Astrocyte of the cerebellum (primary cell): Measurements from ENCODE around the gene PLOD1.
A peak's percentile ranks its signal among the peaks of the same experiment; 100 is the strongest.

Source experiments
- DNase-seq: peaks from one replicate; pipeline ENCODE4 v3.0.0-alpha.2; 2011; ENCODE audit warnings: low read depth
- H3K4me3 ChIP-seq: 2 replicates; pipeline ENCODE4 v1.5.1; 2011; ENCODE audit warnings: mild to moderate bottlenecking, low read depth, low read length, moderate library complexity
- in situ Hi-C: cut with HindIII; loops from 2 replicates; pipeline ENCODE4 v1.10.0; 2017; ENCODE audit warnings: low sequenced_read_pairs
- TF ChIP-seq, protein P1 (sequence below): IDR thresholded peaks from 2 replicates; pipeline ENCODE4 v1.5.1; 2012; ENCODE audit warnings: low read length, low read depth, moderate library complexity, mild to moderate bottlenecking; ENCODE audit errors: missing control alignments

PLOD1 gene

DNA sequence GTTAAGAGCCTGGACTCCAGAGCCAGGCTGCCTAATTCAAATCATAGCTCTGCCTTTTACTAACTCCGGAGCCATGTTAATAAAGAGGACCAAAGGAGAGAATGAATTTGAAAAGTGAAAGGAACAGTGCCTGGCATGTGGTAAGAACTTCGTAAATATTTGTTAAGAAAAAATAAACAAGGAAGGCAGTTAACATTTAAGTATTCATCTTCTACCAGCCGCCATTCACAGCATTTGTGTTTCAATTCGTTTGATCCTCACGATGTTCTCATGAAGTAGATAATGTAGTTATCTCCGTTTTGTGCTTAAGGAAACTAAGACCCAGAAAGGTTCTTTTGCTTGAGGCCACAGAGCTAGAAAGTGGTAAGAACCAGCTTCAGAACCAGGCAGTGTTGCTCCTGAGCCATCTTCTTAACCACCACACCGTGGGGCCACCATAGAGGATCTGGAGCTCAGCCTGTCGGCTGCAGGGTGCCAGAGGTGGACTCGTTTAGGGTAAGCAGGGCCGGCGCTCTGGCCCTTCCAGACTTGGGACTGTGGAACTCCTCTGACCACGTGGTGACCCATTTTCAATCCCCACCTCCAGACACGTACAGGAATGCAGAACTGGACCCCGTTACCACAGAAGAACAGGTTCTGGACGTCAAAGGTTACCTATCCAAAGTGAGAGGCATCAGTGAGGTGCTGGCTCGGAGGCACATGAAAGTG lies 57.6 kb downstream of the PLOD1 start:
- DNase-seq = no peak
- in situ Hi-C loops = no loop called here
- TF ChIP-seq, protein P1, sequence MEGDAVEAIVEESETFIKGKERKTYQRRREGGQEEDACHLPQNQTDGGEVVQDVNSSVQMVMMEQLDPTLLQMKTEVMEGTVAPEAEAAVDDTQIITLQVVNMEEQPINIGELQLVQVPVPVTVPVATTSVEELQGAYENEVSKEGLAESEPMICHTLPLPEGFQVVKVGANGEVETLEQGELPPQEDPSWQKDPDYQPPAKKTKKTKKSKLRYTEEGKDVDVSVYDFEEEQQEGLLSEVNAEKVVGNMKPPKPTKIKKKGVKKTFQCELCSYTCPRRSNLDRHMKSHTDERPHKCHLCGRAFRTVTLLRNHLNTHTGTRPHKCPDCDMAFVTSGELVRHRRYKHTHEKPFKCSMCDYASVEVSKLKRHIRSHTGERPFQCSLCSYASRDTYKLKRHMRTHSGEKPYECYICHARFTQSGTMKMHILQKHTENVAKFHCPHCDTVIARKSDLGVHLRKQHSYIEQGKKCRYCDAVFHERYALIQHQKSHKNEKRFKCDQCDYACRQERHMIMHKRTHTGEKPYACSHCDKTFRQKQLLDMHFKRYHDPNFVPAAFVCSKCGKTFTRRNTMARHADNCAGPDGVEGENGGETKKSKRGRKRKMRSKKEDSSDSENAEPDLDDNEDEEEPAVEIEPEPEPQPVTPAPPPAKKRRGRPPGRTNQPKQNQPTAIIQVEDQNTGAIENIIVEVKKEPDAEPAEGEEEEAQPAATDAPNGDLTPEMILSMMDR = no peak
- H3K4me3 ChIP-seq = no peak overlapping the region

GRCh38 chr1:11997081-11997850 lies 62.7 kb downstream of the PLOD1 start:
- no peak overlapping the region for H3K4me3 ChIP-seq
- DNase-seq = no peak
- in situ Hi-C loops = no loop called here
- TF ChIP-seq, protein P1 = no peak

DNA sequence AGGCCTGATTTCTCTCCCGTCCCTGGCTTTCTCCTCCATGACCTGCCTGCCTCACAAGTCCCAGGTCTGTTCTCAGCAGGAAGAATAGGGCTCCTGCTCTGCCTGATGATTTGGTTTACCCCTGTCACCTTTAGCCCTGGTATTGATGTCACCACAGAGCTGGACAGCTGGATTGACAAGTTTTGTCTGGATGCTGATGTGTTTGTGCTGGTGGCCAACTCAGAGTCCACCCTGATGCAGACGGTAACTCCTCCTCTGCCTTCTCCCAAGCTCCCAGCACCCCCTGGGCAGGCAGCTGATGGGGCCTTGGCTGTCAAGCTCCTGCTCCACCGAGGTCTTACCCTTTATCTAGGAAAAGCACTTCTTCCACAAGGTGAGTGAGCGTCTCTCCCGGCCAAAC lies 64.1 kb downstream of the PLOD1 start:
- in situ Hi-C loops = no loop called here
- TF ChIP-seq, protein P1 = no peak
- DNase-seq = no peak
- H3K4me3 ChIP-seq = no peak overlapping the region

DNA sequence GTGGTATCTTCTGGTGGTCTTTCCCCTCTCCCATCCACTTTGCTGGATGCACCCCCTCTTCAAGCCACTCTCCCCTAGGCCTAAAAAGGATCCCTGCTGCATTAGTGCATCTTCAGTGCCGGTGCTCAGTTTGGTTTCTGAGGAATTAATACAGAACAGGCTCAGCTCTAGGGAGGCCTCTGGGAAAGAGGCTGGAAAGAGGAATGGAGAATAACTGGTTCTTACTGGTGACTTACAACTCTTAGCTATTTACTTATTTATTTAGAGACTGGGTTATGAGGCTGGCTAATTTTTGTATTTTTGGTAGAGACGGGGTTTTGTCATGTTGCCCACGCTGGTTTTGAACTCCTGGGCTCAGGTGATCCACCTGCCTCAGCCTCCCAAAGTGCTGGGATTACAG lies 64.7 kb downstream of the PLOD1 start:
- TF ChIP-seq, protein P1 = no peak
- no peak for DNase-seq
- no peak overlapping the region for H3K4me3 ChIP-seq
- in situ Hi-C loops = no loop called here

GRCh38 chr1:12001249-12001917 lies 66.9 kb downstream of the PLOD1 start:
- TF ChIP-seq, protein P1 = peak; percentile 62
- DNase-seq = no peak
- in situ Hi-C loops = no loop called here
- no peak overlapping the region for H3K4me3 ChIP-seq

DNA sequence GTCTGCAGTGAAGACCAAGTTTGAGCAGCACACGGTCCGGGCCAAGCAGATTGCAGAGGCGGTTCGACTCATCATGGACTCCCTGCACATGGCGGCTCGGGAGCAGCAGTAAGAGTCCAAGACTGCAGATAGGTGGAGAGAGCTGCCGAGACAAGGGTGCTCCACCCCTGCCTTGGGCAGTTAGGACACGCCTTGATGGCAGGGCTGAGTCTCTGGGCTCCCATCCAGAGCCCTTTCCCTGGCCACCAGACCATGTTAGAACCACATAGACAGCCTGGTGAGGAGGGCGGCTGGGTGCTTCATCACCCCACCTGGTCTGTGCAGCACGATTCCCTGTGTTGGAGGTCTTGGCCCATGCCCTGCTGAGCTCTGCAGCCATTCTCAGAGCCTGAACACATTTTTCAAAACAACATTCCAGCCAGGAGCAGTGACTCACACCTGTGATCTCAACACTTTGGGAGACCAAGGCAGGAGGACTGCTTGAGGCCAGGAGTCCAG lies 67.5 kb downstream of the PLOD1 start:
- in situ Hi-C loops = no loop called here
- no peak overlapping the region for H3K4me3 ChIP-seq
- peak; percentile 13 for DNase-seq
- TF ChIP-seq, protein P1 = no peak
